ENCODE measurements around the gene CST9L. TPM values are rescaled to one million over a fixed set of nuclear protein-coding genes. Genes with fewer than 3 reads are reported as not detected.

The CST9L gene
- total RNA-seq, 1 experiment from 2014 or later = not detected

GRCh38 chr20:23585449-23585807 lies 17.1 kb upstream of the CST9L start:
- intact Hi-C loops (cut with micrococcal nuclease; ENCODE audit: unreplicated experiment) = no loop called here
- H3F3A ChIP-seq (ENCODE audit: insufficient read depth, low read depth) = no peaks in the 10 kb centered on the region
- H3K79me2 ChIP-seq (ENCODE audit: low read depth) = no peaks in the 10 kb centered on the region
- no peak overlapping the region for H3K4me2 ChIP-seq
- TF ChIP-seq CTCF (conservative IDR thresholded peaks at IDR 0.05) (no peak), EZH2 (IDR thresholded peaks at IDR 0.05; ENCODE audit: low read depth) (no peak)
- DNase-seq = no peak
- no peaks in the 10 kb centered on the region for H3K36me3 ChIP-seq (ENCODE audit: low read depth)
- no TSS peak for BruUV-seq (replicated peaks)
- no peaks in the 10 kb centered on the region for H4K20me1 ChIP-seq (ENCODE audit: insufficient read depth)
- no peak overlapping the region for H2AFZ ChIP-seq
- H3K9me3 ChIP-seq (ENCODE audit: insufficient read depth, low read depth) = no peaks in the 10 kb centered on the region
- POLR2A ChIA-PET (ENCODE audit: unreplicated experiment) = interaction anchor here (0.6 kb wide), 1 partner anchor 153 kb away, joined by 10 read pairs; no protein-coding TSS in a partner anchor
- no peaks in the 10 kb centered on the region for H3K27me3 ChIP-seq (ENCODE audit: insufficient read depth, low read depth)
- H3K9me2 ChIP-seq (ENCODE audit: insufficient read depth) = no peaks in the 10 kb centered on the region
- no peaks in the 10 kb centered on the region for H3K4me1 ChIP-seq (replicated peaks; ENCODE audit: insufficient read depth)
- no peak overlapping the region for H3K4me3 ChIP-seq
- CTCF ChIA-PET = no interaction called here
- no peak overlapping the region for H3K27ac ChIP-seq

- Histone ChIP-seq H3K27ac (no peak overlapping the region), H4K20me1 (ENCODE audit: insufficient read depth) (no peaks in the 10 kb centered on the region), H3K4me3 (no peak overlapping the region), H3K9me2 (ENCODE audit: insufficient read depth) (no peaks in the 10 kb centered on the region), H3K36me3 (ENCODE audit: low read depth) (no peaks in the 10 kb centered on the region), H3K4me1 (replicated peaks; ENCODE audit: insufficient read depth) (no peaks in the 10 kb centered on the region), H3K27me3 (ENCODE audit: insufficient read depth, low read depth) (no peaks in the 10 kb centered on the region), H3K4me2 (no peak overlapping the region), H2AFZ (no peak overlapping the region), H3K9me3 (ENCODE audit: insufficient read depth, low read depth) (no peaks in the 10 kb centered on the region), H3K79me2 (ENCODE audit: low read depth) (no peaks in the 10 kb centered on the region), H3F3A (ENCODE audit: insufficient read depth, low read depth) (no peaks in the 10 kb centered on the region)
- no peak for TF ChIP-seq CTCF (conservative IDR thresholded peaks at IDR 0.05)
- TF ChIP-seq EZH2 (IDR thresholded peaks at IDR 0.05; ENCODE audit: low read depth) = no peak
- no peak for DNase-seq
- intact Hi-C loops (cut with micrococcal nuclease; ENCODE audit: unreplicated experiment) = no loop called here
- ChIA-PET CTCF (no interaction called here), POLR2A (ENCODE audit: unreplicated experiment) (no interaction called here)
- no TSS peak for BruUV-seq (replicated peaks)
Measured at GRCh38 chr20:23584434-23585199, 16.3 kb upstream of the CST9L start.

- Histone ChIP-seq H3F3A (ENCODE audit: insufficient read depth, low read depth) (no peaks in the 10 kb centered on the region), H3K9me3 (ENCODE audit: insufficient read depth, low read depth) (no peaks in the 10 kb centered on the region), H3K4me3 (no peak overlapping the region), H4K20me1 (ENCODE audit: insufficient read depth) (no peaks in the 10 kb centered on the region), H3K9me2 (ENCODE audit: insufficient read depth) (no peaks in the 10 kb centered on the region), H2AFZ (no peak overlapping the region), H3K27ac (no peak overlapping the region), H3K36me3 (ENCODE audit: low read depth) (no peaks in the 10 kb centered on the region), H3K79me2 (ENCODE audit: low read depth) (no peaks in the 10 kb centered on the region), H3K27me3 (ENCODE audit: insufficient read depth, low read depth) (no peaks in the 10 kb centered on the region), H3K4me2 (no peak overlapping the region), H3K4me1 (replicated peaks; ENCODE audit: insufficient read depth) (no peaks in the 10 kb centered on the region)
- POLR2A ChIA-PET (ENCODE audit: unreplicated experiment) = no interaction called here
- TF ChIP-seq CTCF (conservative IDR thresholded peaks at IDR 0.05) = no peak
- TF ChIP-seq EZH2 (IDR thresholded peaks at IDR 0.05; ENCODE audit: low read depth) = no peak
- CTCF ChIA-PET = interaction anchor here (1.4 kb wide), 1 partner anchor 142 kb away, joined by 3 read pairs; no protein-coding TSS in a partner anchor
- BruUV-seq (replicated peaks) = no TSS peak
- intact Hi-C loops (cut with micrococcal nuclease; ENCODE audit: unreplicated experiment) = no loop called here
- peak in 1 of 2 experiments; percentile 35 for DNase-seq
Measured at GRCh38 chr20:23583526-23583925, 15.2 kb upstream of the CST9L start.
